CD14-positive monocyte (primary cell): ENCODE data around the gene BLZF1. TPM values are rescaled to one million over a fixed set of nuclear protein-coding genes. Genes with fewer than 3 reads are reported as not detected.

Experiments
- DNase-seq, 3 donors: peaks; one replicate each; pipeline ENCODE4 v3.0.0-alpha.2; 2011 to 2022
- H2AFZ ChIP-seq: 2 replicates; pipeline ENCODE4 v1.6.0; 2012; ENCODE audit warnings: mild to moderate bottlenecking, low read depth, low read length, inconsistent platforms; ENCODE audit not compliant: insufficient read depth, poor library complexity, severe bottlenecking
- H3K27ac ChIP-seq, 2 donors: 1 replicate in 1 of 2; 2 replicates in 1 of 2; pipeline ENCODE4 v1.5.1; 2012 to 2013; ENCODE audit warnings: low read length in 2 of 2, control low read depth in 1 of 2, inconsistent platforms in 1 of 2, low read depth in 1 of 2, mild to moderate bottlenecking in 1 of 2
- H3K27me3 ChIP-seq, 2 donors: one replicate each; pipeline versions ENCODE4 v1.6.0 to v1.6.1; 2011 to 2013; ENCODE audit warnings: low read length in 2 of 2; ENCODE audit not compliant: control insufficient read depth in 2 of 2, insufficient read depth in 2 of 2
- H3K36me3 ChIP-seq, 2 donors: replicated peaks in 1 of 2; 1 replicate in 1 of 2; 2 replicates in 1 of 2; pipeline versions ENCODE4 v1.5.1 to v1.6.1; 2012 to 2013; ENCODE audit warnings: low read length in 2 of 2, control low read depth in 1 of 2, inconsistent platforms in 1 of 2, mild to moderate bottlenecking in 1 of 2; ENCODE audit not compliant: insufficient read depth in 2 of 2, control insufficient read depth in 1 of 2
- H3K4me1 ChIP-seq, 2 donors: 1 replicate in 1 of 2; 2 replicates in 1 of 2; pipeline versions ENCODE4 v1.5.1 to v1.6.1; 2012 to 2013; ENCODE audit warnings: low read length in 2 of 2, control low read depth in 1 of 2, inconsistent platforms in 1 of 2, mild to moderate bottlenecking in 1 of 2, moderate library complexity in 1 of 2; ENCODE audit not compliant: insufficient read depth in 2 of 2, control insufficient read depth in 1 of 2
- H3K4me2 ChIP-seq: replicated peaks from 2 replicates; pipeline ENCODE3; 2012; ENCODE audit warnings: low read length, moderate library complexity, mild to moderate bottlenecking; ENCODE audit not compliant: poor library complexity, severe bottlenecking; ENCODE audit errors: extremely low read depth
- H3K4me3 ChIP-seq, 3 experiments: fragments of 200-600 bp in 1 of 3; sonication (generic) in 1 of 3; replicated peaks in 1 of 3; 1 replicate in 2 of 3; 2 replicates in 1 of 3; pipeline ENCODE4 v1.5.1; 2011 to 2013; ENCODE audit warnings: low read length in 3 of 3, mild to moderate bottlenecking in 3 of 3, control low read depth in 2 of 3, low read depth in 2 of 3, inconsistent platforms in 1 of 3, moderate library complexity in 1 of 3
- H3K79me2 ChIP-seq: 2 replicates; pipeline ENCODE4 v1.6.0; 2012; ENCODE audit warnings: mild to moderate bottlenecking, control low read depth, inconsistent platforms, low read length, moderate library complexity; ENCODE audit not compliant: insufficient read depth
- H3K9ac ChIP-seq: 2 replicates; pipeline ENCODE4 v1.6.0; 2017; ENCODE audit warnings: low read length, mild to moderate bottlenecking; ENCODE audit not compliant: insufficient read depth, poor library complexity, severe bottlenecking
- H3K9me3 ChIP-seq, 2 donors: replicated peaks in 1 of 2; 1 replicate in 1 of 2; 2 replicates in 1 of 2; pipeline versions ENCODE4 v1.5.1 to v1.6.1; 2012 to 2013; ENCODE audit warnings: low read length in 2 of 2, control low read depth in 1 of 2; ENCODE audit not compliant: control insufficient read depth in 1 of 2, insufficient read depth in 1 of 2
- H4K20me1 ChIP-seq: 2 replicates; pipeline ENCODE4 v1.6.0; 2012; ENCODE audit warnings: mild to moderate bottlenecking, low read length, control low read depth, moderate library complexity; ENCODE audit not compliant: insufficient read depth
- H3K27ac Mint-ChIP-seq, 7 donors: one replicate each; pipeline ENCODE4 v1.8.0; 2020; ENCODE audit warnings: mild to moderate bottlenecking in 7 of 7, mixed read lengths in 7 of 7, moderate library complexity in 6 of 7, inconsistent platforms in 2 of 7
- H3K27me3 Mint-ChIP-seq, 3 donors: one replicate each; pipeline ENCODE4 v1.8.0; 2021 to 2022; ENCODE audit warnings: low read depth in 3 of 3, mild to moderate bottlenecking in 3 of 3, mixed read lengths in 3 of 3, moderate library complexity in 3 of 3, inconsistent platforms in 1 of 3
- H3K36me3 Mint-ChIP-seq, 2 donors: one replicate each; pipeline ENCODE4 v1.8.0; 2020; ENCODE audit warnings: mixed read lengths in 2 of 2, inconsistent platforms in 1 of 2, mild to moderate bottlenecking in 1 of 2
- H3K4me1 Mint-ChIP-seq: one replicate; pipeline ENCODE4 v1.8.0; 2020; ENCODE audit warnings: mild to moderate bottlenecking, mixed read lengths
- H3K4me3 Mint-ChIP-seq, 2 donors: one replicate each; pipeline ENCODE4 v1.8.0; 2020; ENCODE audit warnings: mild to moderate bottlenecking in 2 of 2, mixed read lengths in 2 of 2, moderate library complexity in 1 of 2
- H3K9me3 Mint-ChIP-seq, 7 donors: one replicate each; pipeline ENCODE4 v1.8.0; 2020 to 2022; ENCODE audit warnings: mixed read lengths in 7 of 7, mild to moderate bottlenecking in 6 of 7, moderate library complexity in 6 of 7, inconsistent platforms in 2 of 7
- CTCF ChIP-seq: fragments of 200-600 bp; IDR thresholded peaks from one replicate; pipeline ENCODE4 v1.8.0; 2022; ENCODE audit warnings: antibody characterized with exemption, mild to moderate bottlenecking
- WGBS: methylation state at CpG from one replicate; pipeline ENCODE4 v1.1.5; 2013; ENCODE audit warnings: missing lambda C conversion rate; ENCODE audit not compliant: insufficient coverage; 5-methylcytosine and 5-hydroxymethylcytosine counted together
- intact Hi-C, 2 donors: fragments of 100-400 bp; cut with micrococcal nuclease; formaldehyde crosslinking; loops; one replicate each; pipeline versions ENCODE4 v1.15.0 to v1.15.1; 2023
- polyA plus RNA-seq, 3 donors: library from polyadenylated mRNA; depleted of rRNA in 1 of 3; unstranded in 2 of 3; stranded (reverse) in 1 of 3; fragments of 300-500 nt in 2 of 3; fragments of >200 nt in 1 of 3; fragmentation: Illumina TruSeq in 2 of 3; gene quantifications; 1 replicate in 2 of 3; 2 replicates in 1 of 3; pipeline ENCODE4 v1.2.3, GENCODE V29; 2012 to 2021

Gene BLZF1
- polyA plus RNA-seq, 3 donors, result 4.8 to 7.9 (median 5.5) TPM

- no peaks in the 10 kb centered on the region for H3K36me3 Mint-ChIP-seq
- H3K27ac ChIP-seq, result no peak overlapping the region
- H3K4me3 ChIP-seq, result no peak overlapping the region
- H3K4me3 Mint-ChIP-seq, result no peak overlapping the region
- no peaks in the 10 kb centered on the region for H3K27me3 ChIP-seq
- H4K20me1 ChIP-seq, result no peaks in the 10 kb centered on the region
- intact Hi-C loops, result no loop called here
- no peak for DNase-seq
- no peaks in the 10 kb centered on the region for H3K4me1 ChIP-seq
- no peaks in the 10 kb centered on the region for H3K4me1 Mint-ChIP-seq
- 100% methylated on average over 1 of the region's 3 CpGs for WGBS
- H3K27ac Mint-ChIP-seq, result no peak overlapping the region
- H3K27me3 Mint-ChIP-seq, result peaks cover 0 to 2% (median 0%) of the 10 kb centered on the region in 3 donors
- no peaks in the 10 kb centered on the region for H3K9me3 ChIP-seq
- no peak overlapping the region for H3K9ac ChIP-seq
- H3K4me2 ChIP-seq, result no peak overlapping the region
- H3K9me3 Mint-ChIP-seq, result no peaks in the 10 kb centered on the region
- H3K36me3 ChIP-seq, result no peaks in the 10 kb centered on the region
- no peak overlapping the region for H2AFZ ChIP-seq
- no peak for TF ChIP-seq CTCF
- H3K79me2 ChIP-seq, result no peaks in the 10 kb centered on the region
Observed at GRCh38 chr1:169318536-169319244, 49.3 kb upstream of the BLZF1 start.

DNA sequence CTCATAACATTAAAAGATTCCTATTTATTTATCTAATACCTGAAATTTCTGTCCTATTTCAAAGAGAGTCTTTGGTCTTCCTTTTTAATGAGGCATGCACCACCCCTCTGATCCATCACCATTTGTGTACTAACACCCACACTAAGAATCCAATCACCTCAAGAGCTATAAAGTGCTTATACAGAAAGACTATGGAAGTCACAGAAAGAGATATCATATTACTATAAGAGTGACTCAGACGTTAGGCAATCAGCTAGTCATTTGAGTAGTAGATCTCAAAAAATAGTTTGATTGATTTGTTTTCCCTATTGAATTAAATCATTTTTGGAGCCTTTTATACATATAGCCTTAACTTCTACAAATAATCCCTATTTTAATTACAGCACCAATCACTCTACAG lies 46.5 kb upstream of the BLZF1 start:
- H3K9ac ChIP-seq, result no peak overlapping the region
- no peak for DNase-seq
- Mint-ChIP-seq H3K4me3 (no peak overlapping the region), H3K27me3 (peaks cover 0 to 2% (median 0%) of the 10 kb centered on the region in 3 donors), H3K27ac (no peak overlapping the region), H3K9me3 (no peaks in the 10 kb centered on the region), H3K36me3 (no peaks in the 10 kb centered on the region), H3K4me1 (peaks cover 6% of the 10 kb centered on the region)
- no peaks in the 10 kb centered on the region for H3K36me3 ChIP-seq
- H3K4me3 ChIP-seq, result no peak overlapping the region
- H2AFZ ChIP-seq, result no peak overlapping the region
- intact Hi-C loops, result no loop called here
- H3K9me3 ChIP-seq, result no peaks in the 10 kb centered on the region
- peaks cover 5 to 6% of the 10 kb centered on the region in 2 donors for H3K4me1 ChIP-seq
- H3K79me2 ChIP-seq, result no peaks in the 10 kb centered on the region
- no peak for TF ChIP-seq CTCF
- H3K4me2 ChIP-seq, result no peak overlapping the region
- no CpG with 5 or more reads among the region's 1 CpG for WGBS
- H3K27ac ChIP-seq, result no peak overlapping the region
- no peaks in the 10 kb centered on the region for H3K27me3 ChIP-seq
- H4K20me1 ChIP-seq, result no peaks in the 10 kb centered on the region
